Stimulated activated CD4-positive, alpha-beta T cell treated with anti-CD3 and anti-CD28 coated beads, TNF-alpha, amount 100 ng/mL, for 24 hours (primary cell): ENCODE results near the gene TASOR.

Experiments
- DNase-seq, 3 experiments: peaks; one replicate each; pipeline ENCODE4 v3.0.0-alpha.2; 2020; ENCODE audit warnings: low read depth in 3 of 3

The TASOR gene

DNA sequence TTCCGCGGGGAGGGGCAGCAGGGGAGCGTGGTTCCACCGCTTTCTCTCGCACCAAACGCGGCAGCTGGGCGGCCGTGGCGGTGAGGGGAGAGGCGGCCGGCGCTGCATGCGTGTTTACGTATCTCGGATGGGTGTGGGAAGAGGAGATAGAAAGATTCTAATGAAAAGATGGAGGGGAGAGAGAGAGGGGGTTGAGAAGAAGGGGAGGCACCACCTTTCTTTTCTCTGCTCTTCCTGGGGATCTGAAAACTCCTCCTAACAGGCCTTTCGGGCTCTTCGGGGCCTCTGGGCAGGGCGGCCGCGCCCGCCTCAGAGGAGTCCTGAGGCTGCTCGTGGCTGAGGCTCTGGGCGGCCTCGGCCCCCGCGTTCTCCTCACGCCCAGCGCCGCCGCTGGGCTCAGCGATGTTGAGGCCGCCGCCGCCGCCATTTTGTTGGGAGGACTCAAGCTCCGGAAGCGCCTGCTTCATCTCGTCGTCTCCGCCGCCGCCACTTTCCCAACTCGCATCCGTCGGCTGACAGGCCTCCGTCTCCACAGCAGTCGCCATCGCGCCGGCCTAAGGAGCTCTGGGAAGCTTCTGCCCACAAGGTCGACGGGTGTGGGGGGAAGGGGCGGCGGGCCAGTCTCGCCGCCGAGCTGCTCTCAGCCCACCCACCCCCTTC is 473 bp downstream of the TASOR start:
- peak; percentile 58 to 76 (median 64) for DNase-seq

DNA sequence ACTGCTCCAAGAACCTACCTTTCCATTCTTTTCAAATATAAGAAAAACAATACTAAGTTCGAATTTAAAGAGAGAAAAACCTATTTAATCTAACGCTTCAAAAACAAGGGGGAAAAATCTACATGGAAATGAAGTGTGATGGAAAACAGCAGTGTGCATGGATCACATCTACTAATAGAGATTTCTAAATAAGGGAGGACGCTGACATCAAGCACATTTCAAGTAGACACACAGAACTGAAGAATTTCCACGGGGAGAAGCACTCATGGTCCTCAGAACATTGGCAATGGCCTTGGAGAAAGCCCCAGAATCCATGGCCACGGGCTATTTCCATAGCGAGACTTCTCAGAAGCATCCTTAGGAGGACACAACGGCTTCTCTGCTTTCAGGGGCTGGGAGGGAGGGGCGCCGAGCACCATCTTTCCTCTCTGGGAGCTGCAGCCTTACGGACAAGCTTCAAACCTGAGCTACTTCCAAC is 1.0 kb downstream of the TASOR start:
- DNase-seq, result no peak

DNA sequence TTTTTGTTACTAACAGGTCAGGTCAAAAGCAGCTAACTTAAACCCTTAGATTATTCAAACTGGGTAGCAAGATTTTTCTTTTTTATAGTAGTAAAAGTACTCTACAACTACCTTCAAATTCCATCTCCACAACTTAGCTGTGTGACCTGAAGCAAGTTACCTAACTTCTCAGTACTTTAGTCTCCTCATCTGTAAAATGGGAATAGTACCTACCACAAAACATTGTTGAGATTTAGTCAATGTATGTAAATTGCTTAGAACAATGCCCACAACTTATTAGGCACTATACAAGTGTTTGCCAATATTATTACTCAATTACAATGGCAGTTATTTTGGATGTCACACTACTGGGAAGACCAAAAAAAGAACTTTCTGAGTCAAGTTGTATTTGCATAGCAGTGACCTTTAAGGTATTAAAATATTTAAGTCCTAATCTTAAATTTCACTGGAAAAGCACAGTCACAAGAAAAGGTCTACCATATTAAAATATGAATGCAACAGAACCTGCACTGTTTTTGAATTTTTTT is 2.9 kb downstream of the TASOR start:
- no peak for DNase-seq

DNA sequence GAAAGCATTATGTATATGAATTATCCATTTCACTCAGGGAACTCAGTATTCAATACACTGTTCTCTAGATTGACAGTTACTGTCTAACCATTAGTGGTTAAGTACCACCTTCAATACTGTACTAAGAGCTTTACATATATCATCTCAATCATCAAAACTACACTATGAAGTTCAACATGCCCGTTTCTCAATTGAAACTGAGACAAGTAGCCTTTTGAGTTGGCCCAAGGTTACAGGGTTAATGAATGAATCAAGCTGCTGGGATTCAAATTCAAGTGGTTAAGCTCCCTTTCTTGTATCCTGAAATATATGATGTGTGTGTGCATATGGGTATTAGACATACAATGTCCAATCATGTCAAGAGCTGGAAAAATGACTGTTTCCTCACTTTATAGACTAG is 5.8 kb downstream of the TASOR start:
- DNase-seq, result no peak

DNA sequence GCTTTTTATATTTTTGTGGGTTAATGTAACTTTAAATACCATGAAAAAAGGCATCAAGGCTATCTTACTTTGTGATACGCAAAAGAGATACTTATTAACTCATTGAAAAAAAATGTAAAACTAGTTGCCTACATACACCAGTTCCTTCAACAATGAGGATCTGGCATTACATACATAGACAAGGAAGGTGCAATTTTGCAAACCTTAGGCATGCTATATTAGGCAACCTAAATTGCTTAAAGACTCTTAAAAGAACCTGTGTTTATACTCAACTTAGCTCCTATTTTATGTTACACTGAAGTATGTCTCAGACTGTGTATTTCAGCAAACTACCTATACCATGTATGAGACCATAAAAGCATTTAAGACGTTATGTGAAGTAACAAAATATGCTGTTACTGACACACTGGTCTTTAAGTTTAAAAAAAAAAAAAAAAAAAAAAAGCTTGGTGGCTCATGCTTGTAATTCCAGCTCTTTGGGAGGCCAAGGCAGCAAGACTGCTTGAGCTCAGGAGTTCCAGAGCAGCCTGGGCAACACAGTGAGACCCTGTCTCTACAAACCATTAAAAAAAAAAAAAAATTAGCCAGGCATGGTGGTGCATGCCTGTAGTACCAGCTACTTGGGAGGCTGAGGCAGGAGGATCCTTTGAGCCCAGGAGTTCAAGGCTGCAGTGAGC is 9.1 kb downstream of the TASOR start:
- DNase-seq, result no peak

DNA sequence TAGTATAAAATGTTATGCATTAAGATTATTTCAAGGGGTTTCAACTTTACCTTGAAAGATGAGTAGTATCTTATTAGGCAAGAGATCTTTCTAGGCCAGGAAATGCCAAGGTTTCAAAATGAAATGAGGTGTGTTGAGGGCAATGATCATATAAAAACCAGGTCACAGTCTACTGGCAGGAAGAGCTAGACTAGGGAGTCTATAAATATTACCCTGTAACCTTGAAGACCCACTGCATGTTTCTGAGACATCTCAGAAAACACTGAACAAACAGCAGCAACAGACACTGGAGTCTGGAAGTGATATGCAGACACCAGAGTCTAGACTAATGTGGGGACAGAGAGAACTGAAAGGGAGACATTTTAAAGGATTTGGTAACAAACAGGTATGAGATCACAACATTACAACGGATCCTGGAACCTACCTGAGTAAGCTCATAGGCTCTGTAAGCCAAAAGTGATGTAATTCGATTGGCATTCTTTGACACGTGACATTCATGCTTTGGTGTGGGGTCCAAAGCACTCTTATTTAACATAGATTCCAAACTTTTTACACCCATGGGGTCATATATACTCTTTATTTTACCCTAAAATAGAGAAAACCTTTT is 15.0 kb downstream of the TASOR start:
- no peak for DNase-seq

DNA sequence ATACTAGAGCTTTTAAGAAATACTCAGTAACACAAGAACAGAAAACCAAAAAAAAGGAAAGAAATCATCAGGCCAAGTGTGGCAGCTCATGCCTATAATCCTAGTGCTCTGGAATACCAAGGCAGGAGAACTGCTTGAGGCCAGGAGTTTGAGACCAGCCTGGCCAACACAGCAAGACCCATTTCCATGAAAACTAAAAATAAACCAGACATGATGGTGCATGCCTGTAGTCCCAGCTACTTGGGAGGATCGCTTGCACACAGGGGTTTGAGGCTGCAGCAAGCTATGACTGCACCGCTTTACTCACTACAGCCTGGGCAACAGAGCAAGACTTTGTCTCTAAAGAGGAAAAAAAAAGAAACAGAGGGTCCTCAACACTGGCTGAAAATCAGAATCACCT is 18.2 kb downstream of the TASOR start:
- DNase-seq, result no peak

DNA sequence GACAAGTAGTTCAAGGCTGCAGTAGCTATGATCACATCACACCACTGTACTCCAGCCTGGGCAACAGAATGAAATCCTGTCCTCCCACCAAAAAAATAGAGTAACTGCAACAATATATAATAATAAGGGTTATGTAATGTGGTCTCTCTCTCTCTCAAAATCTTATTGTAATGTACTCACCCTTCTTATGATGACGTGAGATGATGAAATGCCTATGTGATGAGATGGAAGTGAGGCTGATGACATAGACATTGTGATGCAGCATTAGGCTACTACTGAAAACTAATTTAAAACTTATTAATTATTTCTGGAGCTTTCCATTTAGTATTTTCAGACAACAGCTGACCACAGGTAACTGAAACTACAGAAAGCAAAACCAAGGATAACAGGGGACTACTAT is 27.4 kb downstream of the TASOR start:
- DNase-seq, result no peak

DNA sequence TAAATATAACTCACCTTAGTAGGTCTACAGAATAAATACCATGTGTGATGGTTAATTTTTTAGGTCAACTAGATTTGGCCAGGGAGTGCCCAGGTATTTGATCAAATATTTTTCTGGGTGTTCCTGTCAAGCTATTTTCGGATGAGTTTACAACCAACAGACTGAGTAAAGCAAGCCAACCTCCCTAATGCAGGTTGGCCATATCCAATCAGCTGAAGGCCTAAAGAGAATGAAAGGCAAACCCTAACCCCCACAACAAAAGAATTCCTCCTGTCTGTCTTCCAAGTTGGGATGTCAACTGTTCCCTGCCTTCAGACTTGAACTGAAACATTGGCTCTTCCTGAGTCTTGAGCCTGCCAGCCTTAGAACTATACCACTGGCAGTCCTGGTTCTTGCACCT is 28.6 kb downstream of the TASOR start:
- DNase-seq, result no peak

DNA sequence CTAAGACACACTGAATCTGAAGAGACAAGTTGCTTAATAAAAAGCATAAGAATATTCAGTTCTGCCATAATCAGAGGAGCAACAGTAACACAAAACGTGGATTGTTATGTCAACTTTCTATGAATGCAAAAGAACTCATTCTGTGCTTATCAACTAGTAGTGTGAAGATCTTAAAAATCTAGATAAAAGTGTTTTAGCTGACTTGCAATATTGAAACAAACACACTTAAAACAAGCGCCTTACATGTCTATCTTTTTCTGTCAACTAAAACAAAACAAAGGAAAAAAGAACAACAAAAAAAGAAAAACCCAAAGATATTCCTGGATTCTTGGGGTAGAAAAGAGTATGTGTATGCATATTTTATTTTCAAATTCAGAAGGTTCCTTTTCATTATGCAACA is 37.7 kb downstream of the TASOR start:
- DNase-seq, result no peak

DNA sequence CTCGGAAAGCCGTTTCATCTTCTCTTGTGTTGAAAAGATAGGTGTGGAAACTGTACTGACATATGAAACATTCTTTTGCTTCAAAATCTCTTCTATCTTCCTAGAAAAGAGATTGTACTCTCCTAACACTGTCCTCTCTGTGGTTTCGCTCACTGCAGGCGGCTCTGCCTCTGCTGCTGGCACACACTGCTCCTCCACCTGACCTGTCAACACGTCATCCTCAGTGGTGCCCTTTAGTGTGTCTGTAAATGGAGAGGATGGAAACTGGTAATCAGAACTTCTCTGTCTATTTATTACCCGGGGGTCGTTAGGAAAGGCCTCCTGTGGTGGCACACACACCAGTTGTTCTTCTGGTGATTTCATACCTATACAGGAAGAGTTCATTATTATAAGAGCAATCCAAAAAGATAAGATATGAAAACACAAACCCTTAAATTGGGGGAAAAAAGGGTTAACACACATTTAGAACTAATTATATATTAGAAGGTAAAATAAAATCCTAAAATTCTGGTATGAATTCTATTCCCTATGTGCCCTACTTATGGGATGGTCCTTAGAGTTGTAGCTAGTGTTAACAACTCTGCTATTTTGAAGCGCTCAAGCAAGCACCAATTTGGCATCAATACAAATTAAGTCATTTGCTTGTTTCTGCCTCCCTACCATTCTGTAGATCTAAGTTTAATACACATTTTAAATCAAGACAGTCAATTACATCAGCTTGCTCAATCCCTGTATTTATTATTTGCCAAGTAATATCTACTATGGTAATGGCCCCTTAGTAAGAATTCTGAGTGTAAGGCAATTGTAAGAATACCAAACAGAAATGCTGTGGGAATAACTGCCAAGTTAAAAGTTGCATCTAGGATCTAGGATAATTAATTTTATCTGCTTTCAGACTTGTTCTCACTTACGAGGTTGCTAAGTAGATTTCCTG is 49.2 kb downstream of the TASOR start:
- no peak for DNase-seq
